ENCODE data around the gene ITPKB.

- TF ChIP-seq EZH2phosphoT487 (IDR thresholded peaks at IDR 0.05) (no peak), CTCF (IDR thresholded peaks at IDR 0.05) (no peak)
Measured at GRCh38 chr1:226688808-226689207, 50.3 kb downstream of the ITPKB start.
